Cardiac fibroblast (primary cell): ENCODE measurements around the gene LNX1.
"Not testable (repeated sequence)": the region's sequence is repeated elsewhere in the genome, so short reads cannot be mapped to it uniquely, and the experiment has no call there.

Source experiments
- DNase-seq, 2 donors: peaks; one replicate each; pipeline versions ENCODE4 v3.0.0 to v3.0.0-alpha.2; 2010; ENCODE audit warnings: low read depth in 2 of 2
- H3K4me3 ChIP-seq, 2 donors: replicated peaks in 1 of 2; 1 replicate in 1 of 2; 2 replicates in 1 of 2; pipeline ENCODE4 v1.5.1; 2011; ENCODE audit warnings: low read depth in 2 of 2, low read length in 2 of 2, mild to moderate bottlenecking in 2 of 2, moderate library complexity in 1 of 2
- TF ChIP-seq, protein P1 (sequence below): IDR thresholded peaks from one replicate; pipeline ENCODE4 v1.5.1; 2011; ENCODE audit warnings: low read depth, mild to moderate bottlenecking, low read length, inconsistent platforms

The LNX1 gene

DNA sequence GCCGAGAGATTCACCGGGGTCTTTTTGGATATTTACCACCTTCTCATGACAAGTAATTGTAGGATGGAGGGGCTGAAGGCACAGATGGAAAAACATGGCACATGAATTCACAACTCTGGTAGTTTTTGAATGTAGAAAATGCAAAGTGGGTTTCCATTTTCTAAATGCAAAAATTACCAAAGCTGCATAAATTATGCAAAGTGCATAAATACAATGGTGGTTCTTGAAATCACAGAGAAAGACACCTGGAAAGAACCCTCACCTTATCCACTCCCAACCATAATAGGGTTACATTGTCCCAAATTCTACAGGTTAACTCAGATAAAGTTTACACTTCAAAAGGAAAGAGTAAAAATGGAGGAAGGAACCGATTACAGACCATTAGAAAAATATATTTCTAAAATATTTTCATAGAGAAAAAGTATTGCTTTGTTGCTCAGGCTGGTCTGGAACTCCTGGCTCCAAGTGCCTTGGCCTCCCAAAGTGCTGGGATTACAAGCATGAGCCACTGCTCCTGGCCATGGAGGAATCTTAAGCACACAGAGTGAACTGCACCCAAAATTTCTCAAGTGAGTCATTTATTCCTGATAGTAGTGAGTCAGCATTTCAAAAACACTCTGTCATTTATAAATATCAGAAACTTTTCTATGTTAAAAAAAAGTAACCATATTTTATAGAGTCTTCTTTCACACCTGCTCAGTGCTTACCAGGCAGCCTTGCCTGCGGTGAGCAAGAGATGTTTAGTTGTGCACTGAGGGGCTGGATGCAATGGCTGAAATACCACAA is 112.4 kb downstream of the LNX1 start:
- TF ChIP-seq, protein P1, sequence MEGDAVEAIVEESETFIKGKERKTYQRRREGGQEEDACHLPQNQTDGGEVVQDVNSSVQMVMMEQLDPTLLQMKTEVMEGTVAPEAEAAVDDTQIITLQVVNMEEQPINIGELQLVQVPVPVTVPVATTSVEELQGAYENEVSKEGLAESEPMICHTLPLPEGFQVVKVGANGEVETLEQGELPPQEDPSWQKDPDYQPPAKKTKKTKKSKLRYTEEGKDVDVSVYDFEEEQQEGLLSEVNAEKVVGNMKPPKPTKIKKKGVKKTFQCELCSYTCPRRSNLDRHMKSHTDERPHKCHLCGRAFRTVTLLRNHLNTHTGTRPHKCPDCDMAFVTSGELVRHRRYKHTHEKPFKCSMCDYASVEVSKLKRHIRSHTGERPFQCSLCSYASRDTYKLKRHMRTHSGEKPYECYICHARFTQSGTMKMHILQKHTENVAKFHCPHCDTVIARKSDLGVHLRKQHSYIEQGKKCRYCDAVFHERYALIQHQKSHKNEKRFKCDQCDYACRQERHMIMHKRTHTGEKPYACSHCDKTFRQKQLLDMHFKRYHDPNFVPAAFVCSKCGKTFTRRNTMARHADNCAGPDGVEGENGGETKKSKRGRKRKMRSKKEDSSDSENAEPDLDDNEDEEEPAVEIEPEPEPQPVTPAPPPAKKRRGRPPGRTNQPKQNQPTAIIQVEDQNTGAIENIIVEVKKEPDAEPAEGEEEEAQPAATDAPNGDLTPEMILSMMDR = no peak
- H3K4me3 ChIP-seq = no peak overlapping the region

DNA sequence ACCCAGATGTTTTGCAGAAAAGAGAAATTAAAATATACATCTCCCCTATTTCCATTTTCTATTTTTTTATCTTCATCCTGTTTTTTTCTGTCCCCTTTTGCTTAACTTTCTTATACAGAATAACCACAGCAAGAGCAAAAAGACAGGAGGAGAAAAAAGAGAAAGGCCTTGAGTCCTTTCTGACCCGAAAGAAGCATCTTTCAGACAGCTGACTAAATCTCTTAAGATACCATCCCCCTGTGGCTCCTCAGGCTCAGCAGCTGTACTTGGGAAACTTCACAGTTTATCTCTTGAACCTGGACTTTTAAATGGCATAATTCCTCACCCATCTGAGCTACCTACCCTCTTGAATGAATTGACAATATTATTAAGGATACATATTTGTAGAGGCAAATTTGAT is 113.7 kb downstream of the LNX1 start:
- TF ChIP-seq, protein P1 = no peak
- H3K4me3 ChIP-seq = no peak overlapping the region
- no peak for DNase-seq

More for the DNA sequence above, 112.4 kb downstream of the LNX1 start:
- peak; percentile 82 to 94 for DNase-seq

DNA sequence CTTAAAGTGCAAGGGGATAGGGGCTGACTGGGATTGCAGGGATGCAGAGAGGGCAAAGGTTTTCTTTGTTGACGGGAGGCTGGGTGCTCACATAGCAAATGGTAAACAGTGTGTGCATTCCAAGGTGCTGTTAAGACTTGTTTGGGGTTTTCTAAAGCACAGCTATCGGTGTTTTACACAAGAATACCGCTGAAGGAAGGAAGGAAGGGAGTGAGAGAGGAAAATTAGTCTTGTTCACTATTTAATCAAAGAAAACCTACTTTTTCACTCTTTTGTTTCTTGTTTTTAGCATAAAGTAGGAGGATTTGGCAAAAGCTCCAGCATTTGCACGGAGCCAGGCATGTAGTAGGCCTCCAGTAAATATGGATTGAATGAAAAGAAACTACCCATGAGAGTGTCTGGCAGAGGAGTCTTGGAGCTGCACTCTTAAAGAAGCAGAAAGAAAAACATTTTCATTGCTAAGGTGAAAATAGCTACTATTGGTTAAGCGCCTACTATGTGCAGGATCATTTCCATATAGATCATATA is 114.2 kb downstream of the LNX1 start:
- TF ChIP-seq, protein P1 = no peak
- H3K4me3 ChIP-seq = no peak overlapping the region
- peak in 1 of 2 donors; percentile 18 for DNase-seq

GRCh38 chr4:53476232-53477037 is 114.9 kb downstream of the LNX1 start:
- TF ChIP-seq, protein P1 = no peak
- DNase-seq = peak; percentile 86 to 97
- H3K4me3 ChIP-seq = no peak overlapping the region

DNA sequence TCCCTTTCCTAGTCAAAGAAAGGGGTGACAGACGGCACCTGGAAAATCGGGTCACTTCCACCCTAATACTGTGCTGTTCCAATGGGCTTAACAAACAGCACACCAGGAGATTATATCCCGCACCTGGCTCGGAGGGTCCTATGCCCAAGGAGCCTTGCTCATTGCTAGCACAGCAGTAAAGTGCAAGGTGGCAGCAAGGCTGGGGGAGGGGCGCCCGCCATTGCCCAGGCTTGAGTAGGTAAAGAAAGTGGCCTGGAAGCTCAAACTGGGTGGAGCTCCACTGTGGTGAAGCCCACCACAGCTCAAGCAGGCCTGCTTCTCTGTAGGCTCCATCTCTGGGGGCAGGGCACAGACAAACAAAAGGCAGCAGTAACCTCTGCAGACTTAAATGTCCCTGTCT is 124.7 kb downstream of the LNX1 start:
- not testable (repeated sequence) for DNase-seq, H3K4me3 ChIP-seq

GRCh38 chr4:53465891-53466290 is 125.4 kb downstream of the LNX1 start:
- TF ChIP-seq, protein P1 = no peak
- DNase-seq = no peak
- H3K4me3 ChIP-seq = no peak overlapping the region

DNA sequence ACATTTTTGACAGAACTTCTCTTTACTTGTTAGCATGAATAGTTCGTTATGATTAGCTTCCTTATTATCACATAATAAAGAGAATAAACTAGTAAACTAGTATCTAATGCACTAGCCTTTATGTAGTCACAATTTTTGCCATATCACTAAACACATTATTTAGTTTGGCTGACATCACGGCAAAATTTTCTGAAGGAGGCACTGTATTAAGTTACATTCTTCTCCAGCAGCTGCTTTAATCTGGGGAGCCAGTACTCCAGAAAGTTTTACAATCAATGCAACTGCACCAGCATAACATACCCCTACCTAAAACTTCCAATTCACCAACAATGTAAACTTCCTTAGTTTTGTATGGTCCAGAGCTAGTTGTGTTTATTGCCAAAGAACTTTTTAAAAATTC is 126.0 kb downstream of the LNX1 start:
- TF ChIP-seq, protein P1 = no peak
- DNase-seq = peak in 1 of 2 donors; percentile 38
- no peak overlapping the region for H3K4me3 ChIP-seq
